SK-N-SH (cell line): ENCODE data around the gene MRI1. TPM values are rescaled to one million over a fixed set of nuclear protein-coding genes. Genes with fewer than 3 reads are reported as not detected.

ENCODE experiments used
- CTCF ChIA-PET: fragments of 300-600, 350-600 bp; formaldehyde crosslinking; extraction: SDS; loops from one replicate; lab custom pipeline; 2021; lab: Yijun Ruan, JAX
- POLR2A ChIA-PET: fragments of 350-600 bp; sonication (Branson Sonifier 250); formaldehyde crosslinking; extraction: SDS; loops from one replicate; lab custom pipeline; 2020; ENCODE audit warnings: antibody characterized with exemption, inconsistent platforms; lab: Yijun Ruan, JAX
- DNase-seq: peaks from one replicate; pipeline ENCODE4 v3.0.0; 2012
- H2AFZ ChIP-seq: fragments of 200-600 bp; sonication (generic); 2 replicates; pipeline ENCODE4 v1.8.1; 2016; ENCODE audit warnings: antibody characterized with exemption, mild to moderate bottlenecking, low read depth
- H3F3A ChIP-seq: fragments of 200-600 bp; sonication (generic); replicated peaks from 2 replicates; pipeline ENCODE3; 2016; ENCODE audit warnings: antibody characterized with exemption, mild to moderate bottlenecking; ENCODE audit not compliant: insufficient read depth
- H3K27ac ChIP-seq, 2 experiments: fragments of 200-500 bp in 1 of 2; fragments of 200-600 bp in 1 of 2; sonication (Bioruptor generic) in 1 of 2; sonication (generic), shearing (Covaris generic) in 1 of 2; 2 replicates each; pipeline versions ENCODE4 v1.5.1 to v1.6.1; 2014 to 2016; ENCODE audit warnings: low read depth in 2 of 2, inconsistent platforms in 1 of 2, low read length in 1 of 2, mild to moderate bottlenecking in 1 of 2, mixed read lengths in 1 of 2
- H3K27me3 ChIP-seq: fragments of 200-600 bp; sonication (generic), shearing (Covaris generic); 2 replicates; pipeline ENCODE4 v1.6.1; 2016; ENCODE audit warnings: mixed run types; ENCODE audit not compliant: insufficient read depth
- H3K36me3 ChIP-seq, 2 experiments: fragments of 200-500 bp in 1 of 2; fragments of 200-600 bp in 1 of 2; sonication (Bioruptor generic) in 1 of 2; sonication (generic) in 1 of 2; replicated peaks in 1 of 2; 2 replicates each; pipeline versions ENCODE3 to v1.5.1; 2014 to 2016; ENCODE audit warnings: low read length in 1 of 2, mild to moderate bottlenecking in 1 of 2; ENCODE audit not compliant: insufficient read depth in 2 of 2, control insufficient read depth in 1 of 2
- H3K4me1 ChIP-seq, 2 experiments: fragments of 200-500 bp in 1 of 2; fragments of 200-600 bp in 1 of 2; sonication (Bioruptor generic) in 1 of 2; sonication (generic), shearing (Covaris generic) in 1 of 2; 2 replicates each; pipeline versions ENCODE4 v1.5.1 to v1.6.1; 2014 to 2016; ENCODE audit warnings: low read depth in 1 of 2, low read length in 1 of 2, mixed run types in 1 of 2; ENCODE audit not compliant: insufficient read depth in 2 of 2, control insufficient read depth in 1 of 2
- H3K4me2 ChIP-seq: fragments of 200-600 bp; sonication (generic), shearing (Covaris generic); 2 replicates; pipeline ENCODE4 v1.6.1; 2017; ENCODE audit warnings: mixed run types
- H3K4me3 ChIP-seq, 2 experiments: fragments of 200-500 bp in 1 of 2; fragments of 200-600 bp in 1 of 2; sonication (Bioruptor generic) in 1 of 2; sonication (generic), shearing (Covaris generic) in 1 of 2; 2 replicates each; pipeline versions ENCODE4 v1.5.1 to v1.8.1; 2014 to 2016; ENCODE audit warnings: low read depth in 2 of 2, inconsistent platforms in 1 of 2, low read length in 1 of 2, mild to moderate bottlenecking in 1 of 2, mixed read lengths in 1 of 2, moderate library complexity in 1 of 2
- H3K79me2 ChIP-seq: fragments of 200-600 bp; sonication (generic); 2 replicates; pipeline ENCODE4 v1.8.1; 2017; ENCODE audit warnings: mild to moderate bottlenecking; ENCODE audit not compliant: insufficient read depth
- H3K9ac ChIP-seq: fragments of 200-600 bp; sonication (generic); 2 replicates; pipeline ENCODE4 v1.6.1; 2017; ENCODE audit warnings: mixed run types
- H3K9me2 ChIP-seq: fragments of 200-600 bp; sonication (generic); 2 replicates; pipeline ENCODE4 v1.6.1; 2017; ENCODE audit warnings: mixed run types
- H3K9me3 ChIP-seq: fragments of 200-600 bp; sonication (generic); 2 replicates; pipeline ENCODE4 v1.6.1; 2017; ENCODE audit warnings: mixed run types, mild to moderate bottlenecking, moderate library complexity
- H4K20me1 ChIP-seq: fragments of 200-600 bp; sonication (generic); 2 replicates; pipeline ENCODE4 v1.6.1; 2017; ENCODE audit warnings: mild to moderate bottlenecking, mixed run types; ENCODE audit not compliant: insufficient read depth
- GATA2 ChIP-seq: sonication (generic); formaldehyde crosslinking; IDR thresholded peaks from 2 replicates; pipeline ENCODE4 v1.5.0; 2020; ENCODE audit warnings: mild to moderate bottlenecking, missing genetic modification reagents
- MEF2A ChIP-seq: IDR thresholded peaks from 2 replicates; pipeline ENCODE4 v1.4.0; 2012; ENCODE audit warnings: low read depth, borderline replicate concordance
- NRF1 ChIP-seq: IDR thresholded peaks from 2 replicates; pipeline ENCODE4 v1.6.1; 2012; ENCODE audit warnings: low read depth, mild to moderate bottlenecking, low read length
- RXRA ChIP-seq: IDR thresholded peaks from 2 replicates; pipeline ENCODE4 v1.4.0; 2012; ENCODE audit warnings: low read depth, mild to moderate bottlenecking, borderline replicate concordance
- YY1 ChIP-seq: IDR thresholded peaks from 2 replicates; pipeline ENCODE4 v1.4.0; 2012; ENCODE audit warnings: low read depth, mild to moderate bottlenecking
- WGBS: methylation state at CpG from one replicate; pipeline ENCODE4 v1.1.6; 2017; ENCODE audit warnings: low lambda C conversion rate; 5-methylcytosine and 5-hydroxymethylcytosine counted together
- polyA plus RNA-seq, 3 experiments: library from polyadenylated mRNA; depleted of rRNA; stranded (reverse); fragments of >200 nt; gene quantifications; 2 replicates each; pipeline ENCODE4 v1.2.3, GENCODE V29; 2012
- TF ChIP-seq, protein P1 (sequence below): fragments of 150-350 bp; IDR thresholded peaks from 2 replicates; pipeline ENCODE4 v1.6.1; 2017; ENCODE audit warnings: antibody characterized with exemption, low read length, low read depth, borderline replicate concordance
- TF ChIP-seq, protein P2 (sequence below): IDR thresholded peaks from 2 replicates; pipeline ENCODE4; 2012

The MRI1 gene
- polyA plus RNA-seq, 1 of the 3 experiments (the other 2 are of a cell fraction), result 49.6 TPM

DNA sequence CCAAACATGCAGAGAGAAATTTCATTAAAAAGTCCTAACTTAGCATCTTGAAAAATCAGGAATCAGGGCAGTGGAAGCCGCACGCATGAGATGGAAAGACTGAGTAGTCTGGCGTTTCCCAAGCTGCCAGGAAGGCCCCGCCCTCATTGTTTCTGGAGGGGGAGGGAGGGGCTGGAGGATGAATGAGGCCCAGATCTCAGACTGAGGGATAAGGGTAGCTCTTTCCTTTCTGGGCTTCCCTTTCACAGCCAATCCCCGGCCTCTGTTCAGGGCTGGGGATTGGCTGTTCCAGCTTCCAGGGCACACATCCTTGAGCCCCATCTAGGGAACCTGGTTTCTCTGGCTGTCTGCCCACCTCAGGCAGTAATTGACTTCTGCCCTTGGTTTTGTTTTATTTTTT is 17.2 kb downstream of the MRI1 start (continued):
- TF ChIP-seq, protein P1, sequence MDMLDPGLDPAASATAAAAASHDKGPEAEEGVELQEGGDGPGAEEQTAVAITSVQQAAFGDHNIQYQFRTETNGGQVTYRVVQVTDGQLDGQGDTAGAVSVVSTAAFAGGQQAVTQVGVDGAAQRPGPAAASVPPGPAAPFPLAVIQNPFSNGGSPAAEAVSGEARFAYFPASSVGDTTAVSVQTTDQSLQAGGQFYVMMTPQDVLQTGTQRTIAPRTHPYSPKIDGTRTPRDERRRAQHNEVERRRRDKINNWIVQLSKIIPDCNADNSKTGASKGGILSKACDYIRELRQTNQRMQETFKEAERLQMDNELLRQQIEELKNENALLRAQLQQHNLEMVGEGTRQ, result no peak

DNA sequence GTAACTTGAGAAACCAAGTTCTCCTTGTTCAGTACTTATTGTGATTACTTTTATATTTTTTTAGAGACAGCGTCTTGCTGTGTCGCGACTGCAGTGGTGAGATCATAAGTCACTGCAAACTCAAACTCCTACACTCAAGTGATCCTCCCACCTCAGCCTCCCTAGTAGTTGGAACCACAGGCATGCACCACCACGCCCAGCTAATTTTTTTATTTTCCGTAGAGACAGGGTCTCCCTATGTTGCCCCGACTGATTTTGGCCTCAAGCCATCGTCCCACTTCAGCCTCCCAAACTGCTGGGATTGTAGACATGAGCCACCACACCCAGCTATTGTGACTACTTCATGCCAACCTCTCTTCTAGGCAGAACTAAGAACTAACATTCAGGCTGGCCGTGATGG is 18.2 kb downstream of the MRI1 start:
- H3K27ac ChIP-seq, result peak overlapping the region in 1 of 2 experiments; percentile 71; a peak in 1 of 4 replicates
- no peaks in the 10 kb centered on the region for H3K9me3 ChIP-seq
- 78% methylated on average over 8 of the region's 8 CpGs for WGBS
- H3K79me2 ChIP-seq, result peaks cover 2% of the 10 kb centered on the region; the same call in 1 of the 2 replicates
- H3K4me1 ChIP-seq, result peaks cover 5 to 22% of the 10 kb centered on the region in 2 experiments; a peak in 3 of 4 replicates
- DNase-seq, result no peak
- no peaks in the 10 kb centered on the region for H4K20me1 ChIP-seq
- TF ChIP-seq MEF2A (no peak), GATA2 (CRISPR knock-in tag) (no peak), RXRA (no peak)
- peaks cover 35% of the 10 kb centered on the region for H3F3A ChIP-seq
- H3K4me2 ChIP-seq, result no peak overlapping the region
- peaks cover 17 to 22% of the 10 kb centered on the region in 2 experiments for H3K36me3 ChIP-seq
- H3K4me3 ChIP-seq, result no peak overlapping the region
- ChIA-PET CTCF (interaction anchor here (6.7 kb wide), 1 partner anchor 79 kb away, joined by 133 read pairs; no protein-coding TSS in a partner anchor), POLR2A (interaction anchor here (0.6 kb wide), 1 partner anchor 146 kb away, joined by 4 read pairs; no protein-coding TSS in a partner anchor)
- H3K9ac ChIP-seq, result no peak overlapping the region
- H3K9me2 ChIP-seq, result no peaks in the 10 kb centered on the region
- no peak overlapping the region for H2AFZ ChIP-seq
- H3K27me3 ChIP-seq, result no peaks in the 10 kb centered on the region

DNA sequence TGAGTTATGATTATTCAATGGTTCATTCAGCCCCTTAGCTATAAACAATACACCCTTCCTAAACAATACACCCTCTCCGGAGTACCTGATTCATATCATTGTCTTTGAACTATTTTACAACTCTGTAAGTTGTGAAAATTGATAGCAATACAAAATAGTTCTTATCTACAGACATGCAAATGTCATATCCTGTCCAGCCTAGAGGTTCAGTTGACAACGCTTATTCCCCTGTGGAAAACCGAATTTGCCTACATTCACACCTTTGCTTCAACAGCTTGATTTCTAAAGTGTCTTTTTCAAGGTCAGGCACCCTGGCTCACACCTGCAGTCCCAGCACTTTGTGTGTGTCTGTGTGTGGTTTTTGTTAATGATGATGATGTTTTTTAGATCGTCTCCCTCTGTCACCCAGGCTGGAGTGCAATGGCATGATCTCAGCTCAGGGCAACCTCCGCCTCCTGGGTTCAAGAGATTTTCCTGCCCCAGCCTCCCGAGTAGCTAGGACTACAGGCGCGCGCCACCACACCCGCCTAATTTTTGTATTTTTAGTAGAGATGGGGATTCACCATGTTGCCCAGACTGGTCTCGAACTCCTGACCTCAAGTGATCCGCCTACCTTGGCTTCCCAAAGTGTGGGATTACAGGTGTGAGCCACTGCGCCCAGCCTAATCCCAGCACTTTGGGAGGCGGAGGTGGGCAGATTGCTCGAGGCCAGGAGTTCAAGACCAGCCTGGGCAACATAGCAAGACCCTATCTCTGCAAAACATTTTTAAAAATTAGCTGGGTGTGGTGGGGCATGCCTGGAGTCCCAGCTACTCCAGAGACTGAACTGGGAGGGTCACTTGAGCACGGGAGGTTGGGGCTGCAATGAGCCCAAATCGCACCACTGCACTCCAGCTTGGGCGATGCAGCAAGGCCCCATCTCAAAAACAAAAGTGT is 19.5 kb downstream of the MRI1 start:
- no peak for DNase-seq
- H3K27me3 ChIP-seq, result no peaks in the 10 kb centered on the region
- CTCF ChIA-PET, result interaction anchor here (0.7 to 6.7 kb wide), 14 partner anchors 9 to 97 kb away, joined by 3 to 133 read pairs (median 6); partner anchors contain the start of genes C19orf53 and ZSWIM4
- 93% methylated on average over 16 of the region's 18 CpGs for WGBS
- POLR2A ChIA-PET, result interaction anchor here (1.3 kb wide), 1 partner anchor 9 kb away, joined by 4 read pairs; the partner anchor contains the start of gene C19orf53
- no peaks in the 10 kb centered on the region for H3K9me3 ChIP-seq
- no peak overlapping the region for H3K4me2 ChIP-seq
- no peak overlapping the region for H2AFZ ChIP-seq
- H3K4me3 ChIP-seq, result no peak overlapping the region
- H3K4me1 ChIP-seq, result peaks cover 5 to 30% of the 10 kb centered on the region in 2 experiments; a peak in 3 of 4 replicates
- no peaks in the 10 kb centered on the region for H3K79me2 ChIP-seq
- H3K27ac ChIP-seq, result no peak overlapping the region
- no peaks in the 10 kb centered on the region for H4K20me1 ChIP-seq
- TF ChIP-seq YY1 (no peak), NRF1 (no peak)
- TF ChIP-seq, protein P2, sequence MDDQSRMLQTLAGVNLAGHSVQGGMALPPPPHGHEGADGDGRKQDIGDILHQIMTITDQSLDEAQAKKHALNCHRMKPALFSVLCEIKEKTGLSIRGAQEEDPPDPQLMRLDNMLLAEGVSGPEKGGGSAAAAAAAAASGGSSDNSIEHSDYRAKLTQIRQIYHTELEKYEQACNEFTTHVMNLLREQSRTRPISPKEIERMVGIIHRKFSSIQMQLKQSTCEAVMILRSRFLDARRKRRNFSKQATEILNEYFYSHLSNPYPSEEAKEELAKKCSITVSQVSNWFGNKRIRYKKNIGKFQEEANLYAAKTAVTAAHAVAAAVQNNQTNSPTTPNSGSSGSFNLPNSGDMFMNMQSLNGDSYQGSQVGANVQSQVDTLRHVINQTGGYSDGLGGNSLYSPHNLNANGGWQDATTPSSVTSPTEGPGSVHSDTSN, result no peak
- H3F3A ChIP-seq, result peaks cover 35% of the 10 kb centered on the region
- H3K9ac ChIP-seq, result no peak overlapping the region
- H3K9me2 ChIP-seq, result no peaks in the 10 kb centered on the region
- H3K36me3 ChIP-seq, result peaks cover 5 to 12% of the 10 kb centered on the region in 2 experiments
